Measurements from ENCODE around the gene AP5M1.
"Not testable (repeated sequence)": the region's sequence is repeated elsewhere in the genome, so short reads cannot be mapped to it uniquely, and the experiment has no call there.

AP5M1 gene

DNA sequence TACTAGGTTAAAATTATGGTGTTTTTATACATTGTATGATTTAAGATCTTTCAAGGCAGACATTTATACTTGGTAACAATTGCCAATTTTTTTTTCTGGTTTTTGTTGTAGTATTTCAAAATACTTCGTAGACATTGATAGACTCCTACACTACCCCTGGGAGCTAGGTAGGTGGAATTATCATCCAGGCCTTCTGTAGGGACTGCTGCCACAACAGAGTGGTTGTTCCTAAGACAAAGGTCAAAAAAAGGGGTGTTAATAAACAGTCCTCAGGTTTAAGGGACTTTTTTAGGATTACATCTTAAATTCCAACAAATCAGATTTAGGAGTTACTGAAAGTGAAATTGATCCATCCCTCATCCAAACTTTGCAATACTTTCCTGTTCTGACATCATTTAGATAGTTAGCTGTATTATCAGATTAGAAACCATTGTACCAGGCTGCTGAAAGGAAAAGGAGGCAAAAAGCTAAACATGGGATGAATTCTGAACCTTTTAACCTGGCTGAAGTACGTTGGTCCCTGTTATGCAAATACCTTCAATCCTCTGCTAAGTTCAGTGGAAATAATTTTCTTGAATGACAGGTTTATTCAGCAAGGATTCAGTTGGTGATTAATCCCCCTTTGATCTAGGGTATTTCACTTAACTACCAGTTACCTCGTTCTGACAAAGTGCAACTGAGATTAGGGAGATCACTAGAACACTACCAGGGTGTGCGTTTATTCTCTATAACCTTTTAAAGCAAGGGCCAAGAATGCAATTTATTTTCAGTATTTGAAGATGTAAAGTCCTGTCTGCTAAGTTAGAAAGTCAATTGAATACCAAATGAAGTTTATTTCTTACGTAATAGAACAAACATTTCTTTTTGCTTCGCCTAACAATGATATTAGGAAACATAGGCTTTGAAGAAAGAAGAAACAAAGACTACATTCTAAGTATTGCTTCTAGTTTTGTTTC, 23.2 kb downstream of the AP5M1 start:
- DNase-seq = no peak

DNA sequence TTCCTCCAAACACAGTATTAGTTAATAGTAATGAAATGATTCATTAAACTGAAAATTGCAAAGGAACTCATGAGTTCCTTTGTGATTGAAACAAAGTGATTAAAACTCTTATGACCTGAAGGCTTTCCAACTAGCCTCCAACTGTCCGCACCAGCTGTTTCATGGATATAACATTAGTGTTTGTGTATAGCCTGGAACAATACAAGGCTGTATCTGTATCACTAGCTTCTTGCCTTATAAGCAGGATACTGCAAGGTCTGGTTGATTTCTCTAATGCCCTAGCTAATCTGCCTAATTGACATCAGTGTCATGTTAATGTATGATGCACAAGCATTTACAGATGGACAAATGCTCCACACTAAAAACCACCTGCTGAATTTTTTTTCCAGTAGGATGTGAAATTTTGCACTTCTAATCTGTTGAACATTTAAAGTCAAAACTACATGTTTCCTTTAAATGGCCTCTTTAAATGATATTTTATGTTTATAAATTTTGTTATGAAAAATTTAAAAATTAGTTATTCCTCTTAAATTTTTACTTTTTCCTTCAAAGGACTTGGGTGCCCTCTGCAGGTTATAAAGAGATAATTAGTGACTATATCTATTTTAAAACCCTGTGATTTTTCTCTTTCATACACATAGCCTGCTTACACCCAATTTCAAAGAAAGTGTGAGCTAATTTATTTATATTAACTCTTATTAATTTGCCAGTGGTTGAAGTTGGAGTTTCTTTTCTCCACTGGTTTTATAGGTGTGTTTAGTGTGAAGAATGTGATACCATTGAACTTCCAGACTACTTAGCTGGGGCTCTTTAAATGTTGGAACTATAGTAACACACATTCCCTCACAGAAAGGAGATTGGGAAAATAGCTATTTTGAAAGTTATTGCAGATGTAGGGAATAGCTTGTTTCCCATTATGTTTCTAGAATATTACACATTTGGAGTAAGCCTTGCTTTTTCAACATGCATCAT, 25.4 kb downstream of the AP5M1 start:
- no peak for DNase-seq

DNA sequence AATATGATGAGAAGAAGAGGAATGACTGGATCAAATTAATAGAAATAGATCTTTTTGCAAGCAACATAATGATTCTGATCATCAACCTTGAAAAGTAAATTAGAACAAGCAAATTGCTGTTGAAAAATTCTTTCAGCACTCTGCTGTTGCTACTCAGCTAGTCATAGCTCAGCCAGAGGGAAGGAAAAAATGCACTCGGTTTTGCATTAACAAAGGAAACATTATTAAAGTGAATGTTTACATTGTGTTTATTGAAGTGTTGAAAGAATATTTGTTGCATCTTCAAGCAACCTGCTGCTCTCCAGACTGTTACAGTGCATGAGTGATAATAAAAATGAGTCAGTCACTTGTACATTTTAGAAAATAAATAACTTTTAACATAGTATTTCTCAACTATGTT, 26.5 kb downstream of the AP5M1 start:
- no peak for DNase-seq

DNA sequence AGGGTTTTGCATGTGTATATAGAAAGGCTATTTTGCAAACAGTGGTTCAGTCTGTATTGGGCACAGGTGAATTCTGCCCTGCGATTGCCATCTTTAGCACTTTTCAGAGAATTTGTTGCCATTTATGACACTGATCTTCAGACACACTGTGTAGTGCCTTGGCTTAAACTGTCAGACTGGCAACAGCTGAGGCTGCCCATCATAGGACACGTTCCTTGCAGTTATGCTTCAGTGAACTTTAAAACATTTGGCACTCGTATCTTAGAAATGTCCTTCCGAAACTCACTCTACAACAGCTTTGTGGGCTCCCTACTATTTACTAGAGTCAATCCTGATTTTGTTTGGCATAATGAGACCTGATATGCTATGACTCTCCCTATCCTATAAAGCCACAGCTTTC, 29.1 kb downstream of the AP5M1 start:
- no peak for DNase-seq

DNA sequence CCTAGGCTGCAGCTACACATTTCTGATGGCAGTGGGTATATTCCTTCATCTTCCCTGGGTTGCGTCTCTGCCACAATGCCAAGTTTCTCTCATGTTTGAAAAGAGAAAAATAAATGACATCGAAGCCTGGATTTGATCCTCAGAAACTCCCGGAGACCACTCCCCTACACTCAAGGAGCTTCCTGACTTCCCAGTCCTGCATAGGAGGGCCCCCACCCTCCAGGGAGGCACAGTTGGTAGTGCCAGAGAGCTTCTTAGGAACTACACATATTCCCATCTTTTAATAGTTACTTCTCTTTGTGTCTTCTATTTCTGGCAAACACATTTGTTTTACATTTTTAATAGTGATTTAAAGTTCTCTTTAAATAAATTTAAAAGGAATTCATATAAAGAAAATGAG, 30.7 kb downstream of the AP5M1 start:
- DNase-seq = no peak

DNA sequence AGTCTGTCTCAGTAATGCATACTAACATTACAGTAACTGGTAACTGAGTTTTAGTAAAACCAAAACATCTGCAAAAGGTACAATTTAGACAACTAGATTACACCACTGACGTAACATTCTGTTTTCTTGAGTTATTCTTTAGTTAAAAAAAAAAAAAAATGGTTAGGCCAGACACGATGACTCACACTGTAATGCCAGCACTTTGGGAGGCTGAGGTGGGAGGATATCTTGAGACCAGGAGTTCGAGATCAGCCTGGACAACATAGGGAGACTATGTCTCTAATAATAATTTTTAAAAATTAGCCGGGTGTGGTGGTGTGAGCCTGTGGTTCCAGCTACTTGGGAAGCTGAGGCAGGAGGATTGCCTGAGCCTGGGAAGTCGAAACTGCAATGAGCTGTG, 34.1 kb downstream of the AP5M1 start:
- no peak for DNase-seq

DNA sequence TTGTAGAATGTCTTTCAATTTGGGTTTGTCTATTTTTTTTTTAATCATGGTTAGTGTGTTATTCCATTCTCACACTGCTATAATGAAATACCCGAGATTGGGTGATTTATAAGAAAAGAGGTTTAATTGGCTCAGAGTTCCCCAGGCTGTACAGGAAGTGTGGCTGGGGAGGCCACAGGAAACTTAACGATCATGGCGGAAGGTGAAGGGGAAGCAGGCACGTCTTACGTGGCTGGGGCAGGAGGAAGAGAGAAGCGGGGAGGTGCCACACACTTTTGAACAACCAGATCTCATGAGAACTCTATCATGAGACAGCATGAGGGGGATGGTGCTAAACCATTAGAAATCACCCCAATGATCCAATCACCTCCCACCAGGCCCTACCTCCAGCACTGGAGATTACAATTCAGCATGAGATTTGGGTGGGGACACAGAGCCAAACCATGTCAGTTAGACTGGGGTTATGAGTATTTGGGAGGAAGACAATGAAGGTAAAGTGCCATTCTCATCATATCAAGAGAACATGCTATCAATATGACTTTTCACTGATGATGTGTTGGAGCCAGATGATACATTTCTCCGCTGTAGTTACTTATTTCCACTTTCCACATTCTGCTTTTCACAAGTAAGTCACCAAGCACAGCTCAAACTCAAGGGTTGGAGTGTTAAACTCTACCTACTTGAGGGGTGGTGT, 45.8 kb downstream of the AP5M1 start:
- no peak for DNase-seq

DNA sequence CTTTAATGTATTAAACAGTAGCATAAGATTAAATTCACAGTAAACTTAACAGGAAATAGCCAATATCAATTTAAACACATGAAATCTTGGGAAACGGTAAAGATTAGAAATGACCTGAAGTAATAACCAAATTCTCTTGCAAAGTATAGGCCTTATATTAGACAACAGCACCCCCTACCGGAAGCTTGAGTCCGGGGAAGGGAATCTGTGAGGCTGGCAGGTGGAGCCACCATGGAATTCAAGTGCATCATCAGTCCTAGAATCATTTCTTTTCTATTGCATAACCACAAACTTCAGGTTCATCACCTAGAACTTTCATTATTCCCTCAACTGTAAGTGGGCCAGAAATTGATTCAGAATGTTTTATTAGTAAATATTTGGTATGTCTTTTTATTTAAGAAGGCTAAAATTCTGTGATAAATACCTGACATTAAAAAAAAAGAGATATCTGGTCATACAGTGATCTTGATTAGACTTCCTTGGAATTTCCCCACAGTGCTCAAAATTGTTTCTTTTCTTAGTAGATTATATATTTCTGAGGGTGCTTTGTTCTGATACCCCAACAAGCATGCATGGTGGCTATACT, 48.6 kb downstream of the AP5M1 start:
- peak; percentile 56 for DNase-seq

DNA sequence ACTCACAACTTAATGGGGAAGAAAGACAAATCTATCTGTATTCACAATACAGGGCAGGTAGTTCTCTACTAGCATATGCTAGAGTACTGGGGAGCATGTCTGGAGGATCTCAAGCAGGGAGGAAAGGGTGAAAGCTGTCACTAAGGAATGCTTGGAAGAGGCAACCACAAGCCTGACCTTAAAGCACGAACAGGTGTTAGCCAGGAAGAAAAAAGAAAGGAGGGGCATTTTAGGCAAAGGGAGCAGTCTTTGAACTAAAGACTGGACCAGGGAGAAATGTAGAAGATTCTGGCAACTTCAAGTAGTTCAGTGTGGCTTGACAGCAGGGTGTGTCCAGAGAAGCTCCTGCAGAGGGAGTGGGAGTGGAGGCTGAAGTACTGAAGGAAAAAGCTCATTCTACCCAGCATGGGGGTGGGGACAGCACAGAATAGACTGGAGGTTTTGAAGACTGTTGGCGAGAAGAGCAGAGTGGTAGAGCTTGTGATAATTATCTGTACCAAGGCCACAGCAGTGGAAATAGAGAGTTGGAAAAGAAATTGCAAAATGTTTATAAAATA, 50.9 kb downstream of the AP5M1 start:
- no peak for DNase-seq

DNA sequence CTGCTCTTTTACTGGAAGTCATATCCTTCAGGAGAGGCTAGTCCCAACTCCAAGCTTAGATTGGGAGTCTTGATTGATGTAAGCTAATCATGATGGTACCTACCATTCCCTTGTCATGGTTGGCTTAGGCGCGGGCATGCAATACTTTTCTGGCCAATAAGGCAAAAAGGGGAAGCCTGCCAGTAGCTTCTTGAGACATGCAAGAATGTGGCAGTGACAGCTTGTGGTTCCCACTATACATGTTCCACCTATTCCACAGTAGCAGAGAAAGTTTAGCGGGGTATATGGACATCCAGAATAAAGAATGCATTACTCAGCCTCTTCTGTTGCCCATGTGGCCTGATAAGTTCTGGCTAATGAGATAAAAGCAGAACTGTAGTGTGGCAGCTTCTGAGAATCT, 55.0 kb downstream of the AP5M1 start:
- DNase-seq = no peak

DNA sequence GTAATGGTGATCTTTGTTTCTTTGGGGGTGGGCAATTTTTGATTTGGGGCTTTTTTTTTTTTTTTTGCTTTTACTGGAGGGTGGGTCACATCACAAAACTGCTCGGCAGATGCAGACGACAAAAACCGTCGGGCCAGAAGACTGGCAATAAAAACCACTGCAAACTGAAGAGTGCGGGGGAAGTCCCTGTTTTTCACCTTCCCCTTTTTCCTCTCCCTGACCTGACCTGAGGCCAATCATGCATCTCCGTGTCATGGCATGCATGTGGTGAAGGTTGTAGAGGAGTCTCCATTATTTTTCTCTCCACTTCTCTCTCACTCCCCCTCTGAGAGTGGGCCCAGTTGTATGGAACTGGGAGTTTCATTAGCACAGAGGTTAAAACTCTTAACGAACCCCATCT, 57.5 kb downstream of the AP5M1 start:
- DNase-seq = no peak

DNA sequence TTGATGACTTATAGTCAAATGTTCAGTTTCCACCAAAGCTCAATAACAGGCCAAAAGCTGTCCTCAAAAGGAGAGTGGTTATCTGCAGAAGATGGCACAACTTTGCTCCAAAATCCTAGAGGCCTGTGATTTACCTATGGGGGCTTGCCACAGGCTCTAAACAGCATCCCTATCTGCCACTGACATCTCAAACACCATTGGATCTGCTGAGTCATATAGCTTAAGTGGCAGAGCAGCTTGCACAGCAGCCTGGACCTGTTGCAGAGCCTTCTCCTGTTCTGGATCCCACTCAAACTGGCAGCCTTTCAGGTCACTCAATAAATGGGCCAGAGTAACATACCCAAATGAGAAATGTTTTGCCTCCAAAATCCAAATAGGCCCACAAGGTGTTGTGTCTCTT, 61.1 kb downstream of the AP5M1 start:
- DNase-seq = no peak

DNA sequence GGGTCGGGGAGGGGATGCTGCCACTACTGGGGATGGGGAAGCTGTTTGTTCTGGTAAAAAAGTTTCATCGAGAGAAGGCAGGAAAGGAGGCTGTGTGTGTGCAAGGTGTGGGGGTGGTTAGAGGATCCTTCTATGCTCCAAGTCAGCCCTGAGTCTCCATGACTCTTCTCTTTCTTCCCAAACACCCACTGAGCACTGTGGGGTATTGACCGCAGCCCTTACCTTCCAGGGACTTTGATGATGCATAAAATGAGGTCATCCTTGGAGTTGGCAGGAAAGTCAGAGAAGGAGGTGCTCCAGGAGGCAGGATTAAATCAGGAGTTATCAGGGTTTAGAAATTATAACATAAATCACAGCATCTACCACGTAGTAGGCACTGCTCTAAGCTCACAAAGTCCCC, 63.7 kb downstream of the AP5M1 start:
- DNase-seq = not testable (repeated sequence)

DNA sequence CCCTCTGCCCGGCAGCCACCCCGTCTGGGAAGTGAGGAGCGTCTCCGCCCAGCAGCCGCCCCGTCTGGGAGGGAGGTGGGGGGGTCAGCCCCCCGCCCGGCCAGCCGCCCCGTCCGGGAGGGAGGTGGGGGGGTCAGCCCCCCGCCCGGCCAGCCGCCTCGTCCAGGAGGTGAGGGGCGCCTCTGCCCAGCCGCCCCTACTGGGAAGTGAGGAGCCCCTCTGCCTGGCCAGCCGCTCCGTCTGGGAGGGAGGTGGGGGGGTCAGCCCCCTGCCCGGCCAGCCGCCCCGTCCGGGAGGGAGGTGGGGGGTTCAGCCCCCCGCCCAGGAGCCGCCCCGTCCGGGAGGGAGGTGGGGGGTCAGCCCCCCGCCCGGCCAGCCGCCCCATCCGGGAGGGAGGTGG, 65.0 kb downstream of the AP5M1 start:
- DNase-seq = not testable (repeated sequence)

DNA sequence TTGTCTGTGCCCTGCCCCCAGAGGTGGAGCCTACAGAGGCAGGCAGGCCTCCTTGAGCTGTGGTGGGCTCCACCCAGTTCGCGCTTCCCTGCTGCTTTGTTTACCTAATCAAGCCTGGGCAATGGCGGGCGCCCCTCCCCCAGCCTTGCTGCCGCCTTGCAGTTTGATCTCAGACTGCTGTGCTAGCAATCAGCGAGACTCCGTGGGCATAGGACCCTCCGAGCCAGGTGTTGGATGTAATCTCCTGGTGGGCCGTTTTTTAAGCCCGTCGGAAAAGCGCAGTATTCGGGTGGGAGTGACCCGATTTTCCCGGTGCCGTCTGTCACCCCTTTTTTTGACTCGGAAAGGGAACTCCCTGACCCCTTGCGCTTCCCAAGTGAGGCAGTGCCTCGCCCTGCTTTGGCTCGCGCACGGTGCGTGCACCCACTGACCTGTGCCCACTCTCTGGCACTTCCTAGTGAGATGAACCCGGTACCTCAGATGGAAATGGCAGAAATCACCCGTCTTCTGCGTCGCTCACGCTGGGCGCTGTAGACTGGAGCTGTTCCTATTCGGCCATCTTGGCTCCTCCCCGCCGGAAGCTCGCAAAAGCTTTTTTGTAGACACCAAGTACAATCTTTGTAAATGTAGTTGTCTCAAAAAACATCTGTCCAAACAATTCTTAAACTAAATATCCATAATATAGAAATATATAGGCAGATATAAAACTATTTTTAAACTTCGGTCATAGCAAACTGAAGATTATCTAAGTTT, 75.0 kb downstream of the AP5M1 start:
- not testable (repeated sequence) for DNase-seq

DNA sequence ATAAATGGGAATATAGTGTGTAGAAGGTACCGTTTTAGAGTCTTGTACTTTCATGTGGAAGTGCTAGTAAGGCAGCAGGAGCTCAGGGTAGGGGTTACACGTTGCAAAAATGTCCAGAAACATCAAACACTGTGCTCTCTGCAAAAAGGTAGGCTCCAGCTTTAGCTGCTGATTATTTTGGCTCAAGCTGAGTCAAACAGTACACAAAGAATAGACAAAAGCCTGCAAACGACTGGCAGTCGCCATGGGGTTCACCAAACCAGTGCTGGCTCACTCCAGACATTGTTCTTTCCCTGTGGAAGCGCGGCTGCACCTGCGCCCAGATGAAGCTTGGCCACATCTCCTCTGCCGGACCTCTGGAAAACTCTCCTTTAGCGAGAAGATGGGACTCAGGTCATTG, 76.3 kb downstream of the AP5M1 start:
- DNase-seq = no peak

DNA sequence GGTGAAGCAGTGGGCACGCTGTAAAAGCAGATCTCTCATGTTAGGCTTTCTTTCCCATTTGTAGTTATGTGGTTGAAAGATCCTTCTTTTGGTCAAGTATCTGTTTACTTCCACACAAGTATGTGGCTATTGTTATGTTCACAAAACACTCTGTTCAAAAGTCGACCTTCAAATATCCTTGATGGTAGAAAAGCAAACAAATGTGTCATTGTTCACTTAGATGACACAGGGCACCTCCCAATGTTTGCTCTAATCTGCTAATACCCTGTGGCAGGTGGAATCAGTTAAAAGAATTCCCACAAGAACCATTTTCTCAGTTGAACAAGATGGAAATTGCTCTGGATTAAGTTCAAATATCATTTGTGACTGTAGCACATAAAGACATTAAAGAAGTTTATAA, 78.0 kb downstream of the AP5M1 start:
- peak; percentile 63 for DNase-seq

Data from SHP77 treated with DMSO at 0.1 percent for 48 hours (cell line).